SH-SY5Y (cell line): ENCODE measurements around the gene C16orf89.

Experiments used
- GATA2 ChIP-seq: IDR thresholded peaks from 2 replicates; pipeline ENCODE4 v1.6.1; 2011; ENCODE audit warnings: mild to moderate bottlenecking, low read depth, low read length
- GATA3 ChIP-seq: IDR thresholded peaks from 2 replicates; pipeline ENCODE4 v1.6.1; 2011; ENCODE audit warnings: low read depth, mild to moderate bottlenecking, low read length, moderate library complexity

- TF ChIP-seq GATA2 (no peak), GATA3 (no peak)
Measured at GRCh38 chr16:5024632-5025031, 41.1 kb downstream of the C16orf89 start.
